GM12872 (cell line): ENCODE measurements around the gene MXD3.

Experiments
- CTCF ChIP-seq: IDR thresholded peaks from 3 replicates; pipeline ENCODE4 v1.5.1; 2011; ENCODE audit warnings: low read depth, mild to moderate bottlenecking, low read length, moderate library complexity; ENCODE audit not compliant: insufficient read depth

Gene MXD3

GRCh38 chr5:177355868-177356168 lies 44.1 kb upstream of the MXD3 start:
- TF ChIP-seq CTCF, result no peak

GRCh38 chr5:177355162-177355867 lies 43.6 kb upstream of the MXD3 start:
- TF ChIP-seq CTCF, result no peak

GRCh38 chr5:177354711-177355110 lies 43.0 kb upstream of the MXD3 start:
- no peak for TF ChIP-seq CTCF

- TF ChIP-seq CTCF, result no peak
These were observed 42.6 kb upstream of the MXD3 start for GRCh38 chr5:177354256-177354655.

- no peak for TF ChIP-seq CTCF
These were observed 41.4 kb upstream of the MXD3 start for GRCh38 chr5:177353093-177353492.

- no peak for TF ChIP-seq CTCF
These were observed 40.0 kb upstream of the MXD3 start, which contains the start of gene LMAN2 for GRCh38 chr5:177351392-177352329. Gene LMAN2, minus strand, starts transcription at chr5:177351668. Its CDS starts 21 bp downstream, at chr5:177351647.

GRCh38 chr5:177350776-177351391 lies 39.2 kb upstream of the MXD3 start:
- TF ChIP-seq CTCF, result no peak
